Type B pancreatic cell (in vitro differentiated cells): ENCODE results near the gene LAPTM5. TPM values are rescaled to one million over a fixed set of nuclear protein-coding genes. Genes with fewer than 3 reads are reported as not detected.

ENCODE experiments used
- DNase-seq: peaks from one replicate; pipeline ENCODE4 v3.0.0; 2021; ENCODE audit warnings: mixed read lengths; ENCODE audit not compliant: unreplicated experiment; ENCODE audit errors: extremely low spot score
- H3K27ac Mint-ChIP-seq: 2 replicates; pipeline ENCODE4 v1.8.0; 2021; ENCODE audit warnings: mild to moderate bottlenecking, mixed read lengths
- H3K27me3 Mint-ChIP-seq: 2 replicates; pipeline ENCODE4 v1.8.0; 2021; ENCODE audit warnings: mixed read lengths
- H3K36me3 Mint-ChIP-seq: 2 replicates; pipeline ENCODE4 v1.8.0; 2021; ENCODE audit warnings: mixed read lengths
- H3K4me1 Mint-ChIP-seq: one replicate; pipeline ENCODE4 v1.8.0; 2021; ENCODE audit warnings: mixed read lengths; ENCODE audit not compliant: unreplicated experiment
- H3K4me3 Mint-ChIP-seq: 2 replicates; pipeline ENCODE4 v1.8.0; 2021; ENCODE audit warnings: mild to moderate bottlenecking, mixed read lengths
- H3K9me3 Mint-ChIP-seq: 2 replicates; pipeline ENCODE4 v1.8.0; 2021; ENCODE audit warnings: mixed read lengths
- total RNA-seq: library from RNA; stranded (reverse); gene quantifications from 2 replicates; pipeline ENCODE4 v1.2.1, GENCODE V29; 2021; ENCODE audit warnings: low replicate concordance
- TF ChIP-seq, protein P1 (sequence below): fragments of 200-600 bp; sonication (generic); conservative IDR thresholded peaks from 2 replicates; pipeline ENCODE4 v1.5.0; 2021; ENCODE audit warnings: antibody characterized with exemption, mild to moderate bottlenecking

The LAPTM5 gene
- total RNA-seq, 1 donor from 2014 or later: 0.24 TPM

DNA sequence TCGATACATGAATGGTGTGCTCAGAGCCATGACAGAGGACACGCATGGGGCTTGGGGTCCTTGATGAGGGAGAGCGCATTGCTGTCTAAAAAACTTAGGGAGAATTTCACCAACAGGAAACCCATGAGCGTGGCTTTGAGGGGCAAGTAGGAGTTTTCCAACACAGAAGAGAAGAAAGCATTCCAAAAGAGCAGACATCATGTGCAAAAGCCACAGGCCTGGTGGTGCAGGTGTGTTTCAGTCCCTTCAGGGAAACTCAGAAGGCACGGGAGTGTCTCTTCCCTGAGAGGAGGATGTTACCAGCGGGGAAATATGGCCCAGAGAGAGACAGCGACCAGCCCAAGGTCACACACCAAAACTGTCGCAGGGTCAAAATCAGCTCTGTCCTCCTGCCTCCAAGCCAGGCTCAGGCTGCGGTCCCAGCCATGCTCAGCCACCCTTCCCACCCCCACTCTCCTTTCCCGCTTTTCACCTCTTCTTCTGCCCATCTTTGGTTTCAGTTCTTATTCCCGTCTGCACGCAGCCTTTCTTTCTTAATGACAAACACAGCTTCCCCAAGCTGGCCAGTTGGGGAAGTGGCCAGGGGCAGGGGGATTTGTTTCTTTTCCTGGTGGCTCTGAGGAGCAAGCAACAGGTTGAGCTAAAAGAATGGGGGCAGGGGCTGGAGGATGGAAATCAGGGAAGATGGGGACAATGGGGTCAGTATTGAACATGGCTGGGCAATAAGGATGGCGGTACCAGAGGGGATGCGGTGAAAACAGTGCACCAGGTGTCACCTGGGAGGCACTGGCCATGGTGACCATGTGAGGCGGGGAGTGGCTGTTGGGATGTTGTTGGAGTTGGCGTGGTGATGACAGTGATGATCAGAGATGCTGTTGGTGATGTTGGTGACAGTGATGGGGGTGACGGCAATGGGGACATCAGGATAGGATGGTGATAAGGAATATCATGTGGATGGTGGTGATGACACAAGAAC lies 10.3 kb downstream of the LAPTM5 start:
- Mint-ChIP-seq H3K36me3 (no peaks in the 10 kb centered on the region), H3K27me3 (no peaks in the 10 kb centered on the region), H3K27ac (peak overlapping the region; percentile 87), H3K4me1 (peaks cover 38% of the 10 kb centered on the region), H3K4me3 (no peak overlapping the region), H3K9me3 (no peaks in the 10 kb centered on the region)
- DNase-seq: no peak
- TF ChIP-seq, protein P1, sequence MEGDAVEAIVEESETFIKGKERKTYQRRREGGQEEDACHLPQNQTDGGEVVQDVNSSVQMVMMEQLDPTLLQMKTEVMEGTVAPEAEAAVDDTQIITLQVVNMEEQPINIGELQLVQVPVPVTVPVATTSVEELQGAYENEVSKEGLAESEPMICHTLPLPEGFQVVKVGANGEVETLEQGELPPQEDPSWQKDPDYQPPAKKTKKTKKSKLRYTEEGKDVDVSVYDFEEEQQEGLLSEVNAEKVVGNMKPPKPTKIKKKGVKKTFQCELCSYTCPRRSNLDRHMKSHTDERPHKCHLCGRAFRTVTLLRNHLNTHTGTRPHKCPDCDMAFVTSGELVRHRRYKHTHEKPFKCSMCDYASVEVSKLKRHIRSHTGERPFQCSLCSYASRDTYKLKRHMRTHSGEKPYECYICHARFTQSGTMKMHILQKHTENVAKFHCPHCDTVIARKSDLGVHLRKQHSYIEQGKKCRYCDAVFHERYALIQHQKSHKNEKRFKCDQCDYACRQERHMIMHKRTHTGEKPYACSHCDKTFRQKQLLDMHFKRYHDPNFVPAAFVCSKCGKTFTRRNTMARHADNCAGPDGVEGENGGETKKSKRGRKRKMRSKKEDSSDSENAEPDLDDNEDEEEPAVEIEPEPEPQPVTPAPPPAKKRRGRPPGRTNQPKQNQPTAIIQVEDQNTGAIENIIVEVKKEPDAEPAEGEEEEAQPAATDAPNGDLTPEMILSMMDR: no peak

DNA sequence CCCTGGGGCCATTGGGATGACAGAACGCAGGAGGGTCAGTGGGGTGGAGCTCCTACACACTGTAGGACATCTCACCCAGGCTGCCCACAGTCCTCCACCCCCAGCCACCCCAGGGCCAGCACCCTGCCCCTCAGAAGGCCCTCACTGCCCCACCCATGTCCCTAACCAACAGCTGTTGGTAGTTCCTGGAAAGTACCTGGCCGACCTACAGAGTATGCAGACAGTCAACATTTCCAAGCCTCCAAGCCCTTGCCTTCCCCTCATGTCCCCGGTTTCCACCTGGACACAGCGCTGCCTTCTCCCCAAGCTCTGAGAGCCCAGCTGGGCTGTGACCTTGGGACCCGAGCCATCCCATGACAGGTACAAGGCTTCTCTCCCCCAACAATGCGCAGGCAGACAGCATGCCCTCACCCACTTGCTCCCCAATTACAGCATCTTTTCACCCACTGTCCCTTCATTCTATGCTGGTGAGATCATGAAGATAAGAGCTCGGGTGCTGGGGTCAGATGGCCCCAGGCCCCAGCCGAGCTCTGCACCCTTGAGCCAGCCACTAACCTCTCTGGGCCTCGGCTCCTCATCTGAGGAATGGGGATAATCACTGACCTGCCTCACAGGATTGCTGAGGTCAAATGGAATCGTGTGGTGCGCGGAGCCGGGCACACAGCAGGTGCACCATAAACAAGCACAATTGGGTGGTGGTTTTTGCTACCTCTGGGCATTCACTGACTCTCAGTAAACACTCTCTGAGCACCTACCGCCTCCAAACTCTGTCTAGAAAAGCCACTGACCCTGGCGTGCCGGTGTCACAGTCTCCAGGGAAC lies 11.2 kb downstream of the LAPTM5 start:
- Mint-ChIP-seq H3K27me3 (no peaks in the 10 kb centered on the region), H3K4me1 (peaks cover 38% of the 10 kb centered on the region), H3K36me3 (no peaks in the 10 kb centered on the region), H3K9me3 (no peaks in the 10 kb centered on the region), H3K27ac (peak overlapping the region; percentile 51), H3K4me3 (no peak overlapping the region)
- TF ChIP-seq, protein P1: no peak
- DNase-seq: no peak

DNA sequence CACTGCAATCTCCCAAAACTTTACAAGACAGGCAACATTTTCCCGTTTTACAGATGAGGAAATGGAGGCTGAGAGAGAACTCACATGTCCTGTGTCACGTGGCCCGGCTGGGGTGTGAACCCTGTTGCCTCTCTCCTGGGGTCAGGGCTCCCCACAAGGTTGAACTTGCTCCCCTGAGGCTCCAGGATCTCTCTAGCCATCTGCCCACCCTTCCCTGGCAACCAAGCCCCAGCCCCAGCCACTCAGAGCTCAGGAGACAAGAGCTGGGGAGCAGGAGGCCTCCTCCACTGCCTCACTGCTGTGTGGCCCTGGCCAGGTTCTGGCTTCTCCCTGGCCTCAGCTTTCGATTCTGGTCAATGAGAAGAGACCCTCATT lies 11.8 kb downstream of the LAPTM5 start:
- Mint-ChIP-seq H3K4me1 (peaks cover 38% of the 10 kb centered on the region), H3K27me3 (no peaks in the 10 kb centered on the region), H3K4me3 (no peak overlapping the region), H3K36me3 (no peaks in the 10 kb centered on the region), H3K27ac (peak overlapping the region; percentile 51), H3K9me3 (no peaks in the 10 kb centered on the region)
- no peak for DNase-seq
- TF ChIP-seq, protein P1: no peak

DNA sequence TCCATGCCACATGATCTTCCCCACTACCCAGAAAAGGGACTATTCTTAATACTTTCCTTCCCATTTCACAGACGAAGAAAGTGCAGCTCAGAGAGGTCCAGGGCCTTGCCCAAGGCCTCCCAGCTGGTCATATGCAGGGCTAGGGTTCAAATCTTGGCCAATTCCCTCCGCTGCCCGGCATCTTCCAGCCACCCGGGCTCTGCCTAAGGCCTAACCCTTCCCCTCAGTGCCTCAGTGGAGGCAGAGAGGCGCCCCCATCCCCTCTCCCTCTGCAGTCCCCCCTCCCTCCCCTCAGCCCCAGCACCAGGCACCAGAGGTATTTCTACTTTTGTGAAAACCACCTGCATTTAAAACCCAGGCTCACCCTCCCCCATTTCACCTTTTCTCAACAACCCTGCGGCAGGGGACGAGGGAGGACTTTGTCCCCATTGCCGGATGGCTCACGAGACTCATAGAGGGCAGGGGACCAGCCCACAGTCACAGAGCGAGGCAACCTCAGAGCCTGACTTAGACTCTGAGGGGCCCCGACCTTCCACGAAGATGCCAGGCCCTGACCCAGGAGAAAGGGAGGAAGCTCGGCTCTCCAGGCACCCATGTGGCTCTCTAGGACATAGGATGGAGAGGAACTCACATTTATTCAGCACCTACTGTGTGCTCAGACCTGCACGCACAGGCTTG lies 12.3 kb downstream of the LAPTM5 start:
- H3K27me3 Mint-ChIP-seq: no peaks in the 10 kb centered on the region
- H3K4me1 Mint-ChIP-seq: peaks cover 38% of the 10 kb centered on the region
- H3K4me3 Mint-ChIP-seq: no peak overlapping the region
- H3K27ac Mint-ChIP-seq: no peak overlapping the region
- no peaks in the 10 kb centered on the region for H3K36me3 Mint-ChIP-seq
- TF ChIP-seq, protein P1: no peak
- no peak for DNase-seq
- H3K9me3 Mint-ChIP-seq: no peaks in the 10 kb centered on the region

DNA sequence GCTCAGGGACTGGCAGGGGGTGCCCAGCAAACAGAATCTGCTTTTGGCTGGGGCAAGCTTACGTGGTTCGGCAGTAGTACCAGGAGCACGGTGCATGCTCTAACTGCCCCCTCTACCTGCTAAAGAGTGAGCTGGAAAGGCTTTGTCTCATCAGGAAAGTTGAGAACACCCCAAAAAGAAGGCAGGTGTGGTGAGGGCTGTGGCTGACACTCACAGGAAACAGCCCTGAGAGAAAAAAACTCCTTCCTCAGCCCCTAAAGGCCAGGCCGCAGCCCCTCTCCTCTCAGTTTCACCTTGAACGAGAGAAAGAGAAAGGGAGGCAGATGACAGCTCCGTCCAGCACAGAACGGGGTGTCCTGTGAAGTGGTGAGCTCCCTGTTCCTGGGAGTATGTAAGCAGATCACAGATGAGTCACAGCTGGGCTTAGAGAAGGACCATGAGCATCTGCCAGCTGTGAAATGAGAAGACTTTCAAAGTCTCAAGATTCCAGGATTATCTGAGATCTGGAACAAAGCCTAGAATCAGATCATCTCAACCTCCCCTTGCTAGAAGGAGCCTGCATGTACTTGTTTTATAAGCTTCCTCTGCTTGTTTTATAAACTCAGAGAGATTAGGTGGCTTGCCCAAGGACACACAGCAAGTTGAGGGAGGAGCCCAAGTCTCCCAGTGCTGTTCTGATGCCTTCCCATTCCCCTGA lies 13.4 kb downstream of the LAPTM5 start:
- DNase-seq: no peak
- no peaks in the 10 kb centered on the region for H3K36me3 Mint-ChIP-seq
- no peaks in the 10 kb centered on the region for H3K27me3 Mint-ChIP-seq
- H3K9me3 Mint-ChIP-seq: no peaks in the 10 kb centered on the region
- no peak overlapping the region for H3K4me3 Mint-ChIP-seq
- H3K4me1 Mint-ChIP-seq: peaks cover 30% of the 10 kb centered on the region
- H3K27ac Mint-ChIP-seq: no peak overlapping the region
- TF ChIP-seq, protein P1: no peak
